ENCODE data around the gene PDZRN3.

PDZRN3 gene

DNA sequence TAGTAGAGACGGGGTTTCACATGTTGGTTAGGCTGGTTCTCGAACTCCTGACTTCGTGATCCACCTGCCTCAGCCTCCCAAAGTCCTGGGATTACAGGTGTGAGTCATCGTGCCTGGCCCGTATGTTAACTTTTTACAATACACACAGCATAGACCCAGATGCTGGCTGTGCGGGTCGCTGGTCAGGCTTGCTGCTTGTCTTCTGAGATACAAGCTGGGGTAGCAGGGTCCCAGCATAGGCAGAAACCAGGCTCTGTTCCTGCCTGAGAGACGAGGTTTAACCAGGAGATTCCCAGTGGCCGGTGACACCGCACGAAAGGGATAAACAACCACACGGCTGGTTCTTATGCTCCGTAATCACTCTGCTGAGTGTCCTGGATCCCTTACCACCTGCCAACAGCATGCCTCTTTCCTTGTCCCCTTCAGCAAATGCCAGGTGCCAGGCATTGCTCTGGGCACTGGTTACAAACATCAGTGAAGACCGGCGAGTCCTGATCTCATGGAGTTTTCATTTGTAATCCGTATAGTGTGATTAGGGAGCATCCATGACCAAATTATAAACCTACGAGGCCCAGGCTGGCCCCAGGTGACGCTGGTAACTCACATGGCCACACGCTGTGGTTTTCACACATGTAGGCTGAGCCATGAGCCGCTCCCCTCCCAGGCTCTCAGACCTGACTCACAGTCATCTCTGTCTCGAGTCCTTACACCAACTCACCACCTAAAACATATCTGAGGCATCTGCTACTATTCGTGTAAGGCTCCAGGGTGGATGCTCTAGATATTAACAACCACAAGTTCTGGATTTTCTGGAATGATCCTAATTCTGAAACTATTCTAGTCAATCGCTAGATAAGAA, 125.7 kb downstream of the PDZRN3 start:
- in situ Hi-C loops (cut with HindIII; ENCODE audit: low sequenced_read_pairs) = no loop called here

DNA sequence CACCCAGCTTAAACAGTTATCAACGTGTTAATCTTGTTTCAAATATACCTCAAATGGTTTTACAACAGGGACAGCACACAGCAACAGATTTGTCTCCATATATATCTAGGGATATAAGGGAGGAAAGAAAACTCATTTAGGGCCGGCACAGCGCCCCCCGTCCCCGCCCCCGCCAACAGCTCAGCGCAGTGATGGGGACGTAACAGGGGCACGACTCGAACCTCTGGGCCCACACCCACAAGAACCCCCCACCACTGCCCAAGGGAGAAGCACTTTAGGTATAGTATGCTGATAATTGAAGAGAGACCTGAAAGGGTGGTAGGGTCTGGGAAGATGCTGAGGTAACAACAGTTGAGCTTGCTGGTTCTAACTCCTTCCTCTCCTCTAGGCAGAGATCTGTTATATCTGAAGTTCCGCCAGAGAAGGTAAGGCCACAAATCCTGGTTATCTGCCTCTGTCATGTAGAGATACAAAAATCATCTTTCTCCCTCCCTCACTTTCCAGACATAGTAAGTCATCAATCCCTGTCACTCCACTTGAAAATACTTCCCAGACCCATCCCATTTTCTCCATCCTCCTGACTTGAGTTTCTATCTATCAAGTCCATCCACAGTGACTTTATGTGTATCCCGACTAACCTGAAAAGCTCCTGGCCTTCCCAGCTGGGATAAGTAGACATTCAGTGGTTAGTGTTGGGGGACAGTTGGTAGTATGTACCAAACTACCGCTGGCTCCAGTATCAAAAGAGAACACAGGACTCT, 126.9 kb downstream of the PDZRN3 start:
- in situ Hi-C loops (cut with HindIII; ENCODE audit: low sequenced_read_pairs) = no loop called here

- in situ Hi-C loops (cut with HindIII; ENCODE audit: low sequenced_read_pairs) = no loop called here
Observed at GRCh38 chr3:73493543-73494308, 131.0 kb downstream of the PDZRN3 start.

- in situ Hi-C loops (cut with HindIII; ENCODE audit: low sequenced_read_pairs) = no loop called here
Observed at GRCh38 chr3:73492186-73492585, 132.6 kb downstream of the PDZRN3 start.

DNA sequence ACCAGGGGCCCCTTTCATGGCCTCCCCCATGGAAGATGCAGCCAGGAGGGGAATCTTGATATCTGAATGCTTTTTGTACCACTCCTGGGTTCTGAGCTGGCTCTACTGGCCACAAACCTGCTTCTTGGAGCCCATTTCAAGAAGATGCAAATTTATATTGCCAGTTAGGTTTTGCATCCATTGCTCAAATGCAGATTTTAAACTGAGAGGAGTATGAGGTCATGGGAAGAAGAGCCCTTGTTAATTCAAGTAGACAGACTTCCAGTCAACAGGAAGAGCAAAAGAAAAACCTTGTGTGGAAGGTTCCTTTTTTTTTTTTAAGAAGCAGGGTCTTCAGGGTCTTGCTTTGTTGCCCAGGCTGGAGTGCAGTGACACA, 133.5 kb downstream of the PDZRN3 start:
- in situ Hi-C loops (cut with HindIII; ENCODE audit: low sequenced_read_pairs) = no loop called here

DNA sequence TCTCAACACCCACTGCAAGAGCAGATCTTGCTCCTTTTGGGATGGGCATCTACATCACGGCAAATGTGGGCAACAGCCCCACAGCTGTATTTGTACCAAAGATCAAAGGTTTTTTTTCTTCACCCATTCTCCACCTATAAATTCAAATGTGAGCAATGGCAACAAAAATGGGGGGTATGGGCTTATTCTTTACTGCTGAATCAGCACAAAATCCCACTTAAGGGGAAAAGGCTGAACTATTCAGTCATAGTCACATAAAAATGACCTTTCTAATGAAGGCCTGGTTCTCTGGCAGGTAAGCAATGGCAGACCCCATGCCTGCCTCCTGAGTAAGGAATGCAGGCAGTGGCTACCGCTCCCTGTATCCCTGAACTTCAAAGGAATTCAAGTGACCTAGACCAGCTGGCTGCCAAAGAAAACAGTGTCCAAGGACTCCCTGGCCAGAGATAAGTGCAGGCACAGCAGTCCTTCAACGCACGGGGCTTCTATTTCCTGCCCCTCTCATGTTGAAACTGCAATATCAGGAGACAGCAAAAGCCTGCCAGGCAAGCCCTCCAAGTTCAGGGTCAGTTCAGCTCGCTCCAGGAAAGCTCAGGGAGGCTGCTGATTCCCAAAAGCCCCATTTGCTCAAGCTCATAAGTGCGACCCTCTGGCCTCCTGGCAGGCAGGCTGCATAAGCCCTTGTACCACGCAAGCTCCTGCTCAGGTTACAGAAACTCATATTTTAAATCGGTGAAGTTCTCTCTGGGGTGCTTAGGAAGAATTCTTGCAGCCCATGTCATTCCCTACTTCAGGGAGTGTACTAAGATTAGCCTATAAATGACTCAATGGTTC, 134.1 kb downstream of the PDZRN3 start:
- in situ Hi-C loops (cut with HindIII; ENCODE audit: low sequenced_read_pairs) = no loop called here

GRCh38 chr3:73485877-73486330, 138.8 kb downstream of the PDZRN3 start:
- in situ Hi-C loops (cut with HindIII; ENCODE audit: low sequenced_read_pairs) = no loop called here

- in situ Hi-C loops (cut with HindIII; ENCODE audit: low sequenced_read_pairs) = no loop called here
Observed at GRCh38 chr3:73484656-73485248, 140.0 kb downstream of the PDZRN3 start.

DNA sequence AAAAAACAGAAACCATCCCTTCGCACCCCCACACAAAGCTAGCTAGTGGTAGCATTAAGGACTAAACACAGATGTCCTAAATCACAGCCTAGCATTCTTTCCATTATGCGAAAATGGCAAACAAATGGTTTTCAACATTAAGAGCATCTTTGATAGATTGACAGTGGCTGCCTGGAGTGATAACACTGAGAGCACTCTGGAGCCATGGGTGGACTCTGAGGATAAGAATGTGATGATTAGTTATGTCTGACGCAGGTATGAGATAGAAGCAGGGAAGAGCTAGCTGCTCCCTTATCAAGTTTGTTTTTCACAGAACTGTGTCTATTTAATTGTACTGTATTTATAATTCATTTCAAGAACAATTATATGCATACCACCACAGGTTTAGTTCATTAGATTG, 142.9 kb downstream of the PDZRN3 start:
- in situ Hi-C loops (cut with HindIII; ENCODE audit: low sequenced_read_pairs) = no loop called here

GRCh38 chr3:73480187-73480672, 144.5 kb downstream of the PDZRN3 start:
- in situ Hi-C loops (cut with HindIII; ENCODE audit: low sequenced_read_pairs) = no loop called here

- in situ Hi-C loops (cut with HindIII; ENCODE audit: low sequenced_read_pairs) = no loop called here
Observed at GRCh38 chr3:73479325-73479724, 145.4 kb downstream of the PDZRN3 start.

- in situ Hi-C loops (cut with HindIII; ENCODE audit: low sequenced_read_pairs) = no loop called here
Observed at GRCh38 chr3:73478858-73479257, 145.9 kb downstream of the PDZRN3 start.

GRCh38 chr3:73475717-73476116, 149.0 kb downstream of the PDZRN3 start:
- in situ Hi-C loops (cut with HindIII; ENCODE audit: low sequenced_read_pairs) = no loop called here

GRCh38 chr3:73475175-73475574, 149.6 kb downstream of the PDZRN3 start:
- in situ Hi-C loops (cut with HindIII; ENCODE audit: low sequenced_read_pairs) = no loop called here

DNA sequence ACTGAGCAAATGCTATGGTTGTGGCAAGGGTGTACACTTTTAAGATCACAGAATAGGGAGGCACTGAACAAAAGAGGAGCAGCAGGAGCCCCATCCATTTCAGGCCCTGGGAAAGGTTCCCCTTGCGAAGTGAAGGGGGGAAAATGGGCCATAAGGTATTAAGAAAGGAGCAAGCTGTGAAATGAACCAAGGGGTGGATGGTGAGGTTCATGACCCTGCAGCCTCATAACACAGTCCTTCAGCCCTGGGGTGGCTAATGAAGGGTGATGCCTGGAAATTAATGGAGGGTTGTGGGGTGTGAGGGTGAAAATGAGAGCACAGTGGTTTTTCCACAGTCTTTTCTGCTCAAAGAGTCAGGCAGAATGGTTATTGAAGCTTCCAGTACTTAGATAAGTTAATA, 150.1 kb downstream of the PDZRN3 start:
- in situ Hi-C loops (cut with HindIII; ENCODE audit: low sequenced_read_pairs) = no loop called here

DNA sequence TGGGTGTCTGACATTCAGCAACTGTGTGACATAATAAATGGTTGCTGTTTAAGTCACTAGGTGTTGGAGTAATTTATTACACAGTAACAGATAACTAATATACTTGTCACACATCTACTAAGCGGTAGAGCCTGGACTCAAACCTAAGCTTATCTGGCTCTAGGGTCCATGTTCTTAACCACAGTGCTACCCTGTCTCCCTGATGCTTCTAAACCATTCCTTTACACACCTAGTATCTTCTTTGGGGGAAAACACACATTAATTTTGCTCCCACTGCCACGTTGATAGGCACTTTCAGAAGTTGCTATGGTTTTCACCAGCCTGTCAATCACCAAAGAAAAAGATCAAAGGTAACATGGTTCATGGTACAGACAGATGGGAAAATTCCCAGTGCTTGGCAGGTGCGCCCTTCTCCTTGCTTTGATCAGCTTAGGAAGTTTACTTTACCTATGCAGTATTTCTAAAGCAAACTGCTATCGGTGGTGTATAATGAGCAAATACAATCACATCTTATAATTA, 150.8 kb downstream of the PDZRN3 start:
- in situ Hi-C loops (cut with HindIII; ENCODE audit: low sequenced_read_pairs) = no loop called here

- in situ Hi-C loops (cut with HindIII; ENCODE audit: low sequenced_read_pairs) = no loop called here
Observed at GRCh38 chr3:73473181-73473897, 151.4 kb downstream of the PDZRN3 start.

GRCh38 chr3:73471986-73472787, 152.6 kb downstream of the PDZRN3 start:
- in situ Hi-C loops (cut with HindIII; ENCODE audit: low sequenced_read_pairs) = no loop called here
